Left cardiac atrium (tissue), 4 donors: ENCODE measurements around the gene SCLY. TPM values are rescaled to one million over a fixed set of nuclear protein-coding genes. Genes with fewer than 3 reads are reported as not detected.
A peak's percentile ranks its signal among the peaks of the same experiment; 100 is the strongest.
"Not testable (repeated sequence)": the region's sequence is repeated elsewhere in the genome, so short reads cannot be mapped to it uniquely, and the experiment has no call there.

Experiments
- ATAC-seq, 2 donors: fragments of 200-7000 bp; cut with Tn5 transposase; one replicate each; pipeline ENCODE4 v1.9.1; 2020; ENCODE audit warnings: mild to moderate bottlenecking in 2 of 2, moderate library complexity in 2 of 2
- DNase-seq: peaks from one replicate; pipeline ENCODE4 v3.0.0-alpha.2; 2020
- intact Hi-C, 2 donors: fragments of 100-400 bp; cut with DNase I; formaldehyde crosslinking; loops; one replicate each; pipeline versions ENCODE4 v1.14.1 to v1.15.1; 2022 to 2023
- total RNA-seq, 2 donors: library from RNA; stranded (reverse); fragmentation: NEBNext Ultra II Directional; extraction: Animal tissue kit (Norgen Biotek cat#: 25700); gene quantifications; one replicate each; pipeline ENCODE4 v1.2.1, GENCODE V29; 2021
- donor health status: DM: no; HTN: yes; CAD: no.
- donor health status: DM: no; HTN: yes; CAD: no; lungs with severe emphysema.
- donor health status: DM: yes; HTN: yes; CAD: no.
- donor health status: Dilated cardiomyopathy.

Gene SCLY
- total RNA-seq, 2 donors from 2014 or later: 9.6 to 10.9 TPM

DNA sequence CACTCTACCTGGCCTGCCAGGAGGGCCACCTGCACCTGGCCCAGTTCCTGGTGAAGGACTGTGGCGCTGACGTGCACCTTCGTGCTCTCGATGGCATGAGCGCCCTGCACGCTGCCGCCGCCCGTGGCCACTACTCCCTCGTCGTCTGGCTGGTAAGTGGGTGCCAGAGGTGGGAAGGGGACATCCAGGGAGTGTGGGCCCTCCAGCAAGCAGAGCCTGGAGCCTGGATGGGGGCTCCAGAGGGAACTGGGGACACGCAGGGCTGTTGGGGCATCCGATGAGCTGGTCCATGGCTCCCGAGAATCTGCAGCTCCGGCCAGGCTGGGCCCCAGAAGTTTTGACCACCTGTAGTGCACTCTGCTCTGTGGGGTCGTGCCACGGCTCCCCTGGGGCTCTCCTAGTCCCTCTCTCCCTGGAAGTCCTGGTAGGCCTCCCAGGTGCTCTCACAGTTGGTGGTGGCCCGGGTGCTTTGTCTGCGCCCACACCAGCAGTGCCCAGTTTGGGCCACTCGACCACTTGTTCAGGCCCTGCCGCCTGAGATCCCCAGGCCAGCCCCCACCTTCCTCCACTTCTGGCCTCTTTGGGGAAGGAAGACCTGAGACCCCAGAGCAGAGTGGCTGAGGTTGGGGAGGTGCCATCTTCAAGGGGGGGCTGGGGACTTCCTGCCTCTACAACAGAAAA is 44.0 kb downstream of the SCLY start:
- ATAC-seq (no peak), DNase-seq (no peak)
- intact Hi-C loops: no loop called here

DNA sequence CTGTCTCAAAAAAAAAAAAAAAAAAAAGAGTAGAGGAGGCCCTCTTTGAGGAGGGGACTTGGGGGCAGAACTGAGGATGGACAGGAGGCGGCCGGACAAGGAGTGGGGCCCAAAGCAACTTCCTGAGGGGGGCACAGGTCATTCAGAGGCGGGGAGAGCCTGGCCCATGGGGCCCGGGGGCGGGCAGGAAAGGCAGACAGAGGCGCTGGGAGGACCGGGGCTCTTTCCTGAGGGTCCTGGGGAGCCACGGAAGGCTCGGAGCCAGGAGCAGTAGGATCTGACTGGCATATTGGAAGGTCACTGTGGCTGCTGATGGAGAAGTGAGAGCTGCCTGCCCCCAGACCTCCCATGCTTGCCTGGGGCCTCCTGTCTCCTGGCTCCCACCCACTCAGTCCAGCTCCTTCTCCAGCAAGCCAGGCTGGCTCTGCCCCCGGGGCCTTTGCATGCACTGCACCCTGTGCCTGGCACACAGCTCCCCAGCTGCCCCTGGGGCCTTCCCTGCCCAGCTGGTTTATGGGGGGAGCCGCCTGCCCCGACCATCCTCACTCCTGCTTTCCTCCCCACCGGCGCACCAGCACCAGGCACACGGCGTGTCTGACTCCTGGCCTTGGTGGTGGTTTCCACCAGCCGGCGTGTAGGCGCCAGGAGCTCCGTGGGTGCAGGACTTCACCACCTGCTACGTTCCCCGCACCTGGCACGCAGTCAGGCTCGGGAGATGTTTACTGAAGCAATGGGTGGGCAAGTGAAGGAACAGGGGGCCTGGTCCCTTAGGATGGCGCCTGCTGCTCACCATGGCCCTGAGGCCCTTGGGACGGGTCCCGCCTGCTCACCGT is 44.9 kb downstream of the SCLY start:
- ATAC-seq: no peak
- DNase-seq: no peak
- intact Hi-C loops: no loop called here

DNA sequence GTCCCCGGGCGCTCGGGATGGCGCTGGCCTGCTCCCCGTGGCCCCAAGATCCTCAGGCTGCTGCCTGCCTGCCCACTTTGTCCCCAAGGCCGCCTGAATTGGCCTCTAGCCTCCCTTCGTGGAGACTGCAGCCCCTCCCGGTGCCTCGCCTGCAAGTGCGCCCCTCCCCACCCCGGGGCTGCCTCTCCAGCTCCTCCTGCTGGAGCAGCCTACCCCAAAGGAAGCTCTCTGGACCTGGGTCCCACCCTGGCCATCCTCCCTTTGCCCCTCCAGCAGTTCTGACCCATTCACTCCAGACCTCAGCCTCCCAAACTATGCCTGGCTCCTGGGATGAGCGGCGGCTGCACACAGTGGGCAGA is 45.5 kb downstream of the SCLY start:
- intact Hi-C loops: no loop called here
- ATAC-seq (no peak), DNase-seq (no peak)

DNA sequence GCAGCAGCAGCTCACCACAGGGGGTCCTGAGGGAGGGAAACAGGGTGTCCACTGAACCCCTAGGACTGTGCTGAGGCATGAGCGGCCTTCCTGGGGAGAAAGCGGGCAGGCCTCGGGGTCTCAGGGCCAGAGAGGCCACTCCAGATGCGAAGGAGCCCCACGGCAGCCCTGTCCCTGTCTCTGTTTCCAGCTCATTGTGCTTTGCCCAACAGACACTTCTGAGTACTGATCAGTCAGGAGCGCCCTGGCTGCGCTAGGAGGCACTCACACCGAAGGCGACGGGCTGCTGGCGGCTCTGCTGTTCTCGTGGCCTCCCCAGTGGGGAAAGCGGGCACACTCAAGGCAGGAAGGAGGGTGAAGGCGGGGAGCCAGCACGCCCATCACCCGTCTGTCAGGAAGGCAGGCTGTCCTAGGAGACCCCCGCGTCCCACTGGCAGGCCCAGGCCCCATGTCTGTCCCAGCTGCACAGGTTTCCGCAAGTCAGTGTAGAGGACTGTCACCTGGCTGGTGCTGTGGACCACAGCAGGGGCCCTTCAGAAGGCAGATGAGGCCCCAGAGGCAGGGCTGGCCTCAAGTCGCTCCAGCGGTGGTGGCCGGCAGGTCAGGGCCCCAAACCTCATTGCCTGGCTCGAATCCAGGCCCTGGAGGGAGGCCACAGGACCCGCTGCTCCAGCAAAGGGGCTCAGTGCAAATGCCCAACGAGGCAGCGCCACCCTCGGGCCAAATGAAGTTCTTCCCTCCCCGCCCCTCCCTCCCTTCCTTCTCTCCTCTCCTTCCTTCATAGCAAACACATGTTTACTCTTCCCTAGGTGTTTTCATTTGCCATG is 46.1 kb downstream of the SCLY start:
- intact Hi-C loops: no loop called here
- DNase-seq: no peak
- no peak for ATAC-seq

DNA sequence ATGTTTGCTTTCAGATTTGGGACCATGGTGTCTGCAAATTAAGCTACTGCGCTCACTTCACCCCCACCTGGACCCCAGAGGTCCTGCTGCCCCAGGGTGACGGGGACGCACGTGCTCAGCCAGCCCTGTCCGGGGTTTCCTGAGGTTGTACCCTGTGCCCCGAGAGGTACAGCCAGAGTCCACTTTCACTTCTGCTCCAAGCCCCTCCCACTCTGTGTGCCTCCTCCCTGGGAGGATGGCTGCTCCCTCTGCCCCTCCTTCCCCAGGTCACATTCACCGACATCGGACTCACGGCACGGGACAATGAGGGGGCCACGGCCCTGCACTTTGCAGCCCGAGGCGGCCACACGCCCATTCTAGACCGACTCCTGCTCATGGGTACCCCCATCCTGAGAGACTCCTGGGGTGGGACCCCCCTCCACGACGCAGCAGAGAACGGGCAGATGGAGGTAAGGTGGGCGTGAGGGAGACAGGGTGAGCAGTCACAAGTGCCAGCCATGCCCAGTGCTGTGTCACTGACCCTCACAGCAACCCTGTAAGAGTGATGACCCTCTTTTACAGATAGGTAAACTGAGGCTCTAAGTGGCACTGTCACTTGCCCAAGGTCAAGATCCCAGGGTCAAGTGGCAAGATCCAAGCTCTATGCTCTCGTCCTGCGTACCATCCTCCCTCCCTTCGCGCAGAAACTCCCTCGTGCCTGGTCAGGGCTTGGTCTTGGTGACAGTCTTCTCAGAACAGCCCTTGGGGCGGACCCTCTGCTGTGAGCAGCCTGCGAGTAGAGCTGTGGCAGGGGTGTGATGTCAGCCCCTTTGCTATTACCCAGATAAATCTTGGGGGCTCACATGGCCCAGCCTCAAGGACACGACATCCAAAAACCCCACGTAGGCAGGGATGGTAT is 47.0 kb downstream of the SCLY start:
- DNase-seq: peak; percentile 14
- peak in 1 of 2 donors; percentile 16 for ATAC-seq
- intact Hi-C loops: no loop called here

DNA sequence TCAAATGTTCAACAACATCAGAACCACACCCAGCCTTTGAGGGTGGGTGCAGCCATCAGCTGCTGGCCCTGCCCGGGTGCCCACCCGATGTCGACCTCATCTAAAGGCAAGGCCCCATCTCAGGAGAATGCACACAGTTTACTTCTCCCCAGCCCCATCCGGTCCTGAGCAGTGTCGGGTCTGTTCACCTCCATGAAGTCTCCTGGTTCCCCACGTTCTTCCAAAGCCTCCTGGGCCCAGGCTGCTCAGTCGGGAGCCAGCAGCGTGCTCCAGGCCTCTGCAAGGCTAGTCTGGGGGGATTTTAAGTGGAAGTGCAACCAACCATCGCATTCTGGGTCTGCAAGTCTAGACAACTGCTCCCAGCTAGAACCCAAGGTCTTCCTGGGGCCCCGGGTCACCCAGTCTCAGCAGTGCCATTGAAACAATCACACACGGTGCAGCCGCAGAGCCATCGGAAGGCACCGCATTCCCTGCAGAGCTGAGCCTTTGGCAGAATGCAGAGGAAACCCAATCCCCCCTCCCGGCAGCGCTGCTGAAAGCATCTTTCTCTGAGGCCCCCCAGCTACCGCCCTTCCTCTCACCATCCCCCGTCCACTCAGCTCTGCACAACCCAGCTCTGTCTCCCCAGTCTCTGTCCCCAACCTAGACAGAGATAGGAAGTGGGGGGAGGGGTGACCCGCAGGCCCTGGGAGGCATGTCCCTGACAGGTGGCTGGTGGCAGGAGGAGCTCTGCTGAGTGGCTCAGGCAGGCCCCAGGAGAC is 47.8 kb downstream of the SCLY start:
- DNase-seq: peak; percentile 18
- ATAC-seq: peak; percentile 31 to 38
- intact Hi-C loops: no loop called here

DNA sequence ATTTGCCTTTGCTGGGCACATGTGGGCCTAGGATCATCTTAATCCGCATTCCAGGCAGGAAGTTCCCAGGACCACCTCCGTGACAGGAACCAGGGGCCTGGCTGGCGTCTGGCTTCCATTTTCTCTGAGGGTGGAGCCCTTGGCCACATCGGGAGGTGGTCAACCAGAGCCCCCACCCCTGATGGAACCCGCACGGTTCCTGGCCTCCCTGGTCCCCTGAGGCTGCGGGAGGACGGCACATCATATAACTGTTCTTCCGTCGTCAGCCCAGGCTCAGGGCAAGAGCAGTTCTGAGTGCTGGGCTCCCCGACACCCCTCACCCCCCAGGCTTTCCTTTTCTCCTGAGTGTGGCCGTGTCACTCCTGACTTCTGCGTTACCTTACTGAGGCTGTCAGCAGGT is 52.8 kb downstream of the SCLY start:
- no peak for ATAC-seq
- intact Hi-C loops: no loop called here
- no peak for DNase-seq

DNA sequence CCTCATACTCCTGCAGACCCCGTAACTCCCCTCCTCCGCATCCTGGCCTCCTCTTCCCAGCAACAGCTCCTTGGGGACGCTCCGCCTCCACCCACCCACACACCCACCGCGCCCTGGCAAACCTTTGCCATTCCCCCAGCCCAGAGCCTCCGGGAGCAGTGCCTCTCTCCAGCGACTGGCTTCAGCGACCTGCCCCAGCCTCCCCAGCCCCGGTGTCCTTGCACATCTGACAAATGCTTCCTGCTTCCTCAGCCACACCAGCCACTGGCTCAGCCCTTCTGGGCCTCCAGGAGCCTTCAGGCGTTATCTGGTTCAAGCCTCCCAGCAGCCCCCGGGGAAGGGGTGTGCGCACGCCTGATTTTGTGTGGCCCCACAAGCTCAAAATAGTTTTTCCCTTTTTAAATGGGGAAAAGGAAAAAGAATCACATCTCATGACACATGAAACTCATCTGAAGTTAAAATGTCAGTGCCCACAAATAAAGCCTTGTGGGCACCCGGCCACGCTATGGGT is 53.6 kb downstream of the SCLY start:
- DNase-seq: peak; percentile 12
- intact Hi-C loops: no loop called here
- ATAC-seq: no peak

DNA sequence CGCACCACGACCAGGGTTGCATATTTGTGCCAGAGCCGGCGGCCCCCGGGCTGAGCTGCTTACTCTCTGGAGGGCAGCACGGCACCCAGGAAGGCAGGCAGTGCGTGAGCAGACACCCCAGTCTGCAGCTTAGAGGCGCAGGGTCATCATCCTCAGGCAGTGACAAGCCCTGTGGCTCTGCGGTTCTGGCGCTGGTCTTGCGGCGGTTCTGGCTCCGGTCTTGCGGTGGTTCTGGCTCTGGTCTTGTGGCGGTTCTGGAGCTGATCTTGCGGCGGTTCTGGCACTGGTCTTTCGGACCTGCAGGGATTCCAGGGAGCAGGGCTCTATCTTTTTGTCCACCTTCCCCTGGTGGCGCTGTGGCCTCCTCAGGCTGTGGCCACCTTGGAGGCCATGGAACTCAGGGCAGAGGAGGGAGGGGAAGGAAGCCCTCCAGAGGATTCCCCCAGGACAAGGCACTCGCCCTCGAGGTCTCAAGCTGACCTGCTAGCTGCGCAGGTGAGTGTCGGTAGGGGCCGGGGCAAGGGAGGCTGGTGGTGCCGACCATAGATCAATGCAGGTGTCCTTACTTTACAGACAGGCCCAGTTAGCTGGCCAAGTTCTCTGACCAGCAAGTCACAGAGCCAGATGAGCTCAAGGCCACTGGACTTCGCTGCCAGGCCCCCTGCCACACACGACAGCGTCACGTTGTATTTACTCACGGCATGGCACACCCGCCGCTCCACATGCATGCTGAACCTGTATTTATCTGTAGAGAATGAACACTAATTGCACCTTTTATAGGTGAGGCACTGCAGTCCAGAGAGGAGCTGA is 54.3 kb downstream of the SCLY start:
- intact Hi-C loops: no loop called here
- ATAC-seq (no peak), DNase-seq (no peak)

DNA sequence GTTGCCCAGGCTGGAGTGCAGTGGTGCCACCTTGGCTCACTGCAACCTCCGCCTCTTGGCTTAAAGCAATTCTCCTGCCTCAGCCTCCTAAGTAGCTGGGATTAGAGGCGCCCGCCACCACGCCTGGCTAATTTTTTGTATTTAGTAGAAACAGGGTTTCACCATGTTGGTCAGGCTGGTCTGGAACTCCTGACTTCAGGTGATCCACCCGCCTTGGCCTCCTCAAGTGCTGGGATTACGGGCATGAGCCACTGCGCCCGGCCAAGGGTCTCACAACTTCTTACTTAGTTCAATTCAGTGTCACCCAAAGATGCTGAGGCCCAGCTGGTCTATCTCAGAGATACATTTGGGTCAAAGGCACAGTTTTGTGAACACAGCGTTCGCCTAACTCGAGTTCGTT is 54.9 kb downstream of the SCLY start:
- ATAC-seq, DNase-seq, intact Hi-C loops: not testable (repeated sequence)

DNA sequence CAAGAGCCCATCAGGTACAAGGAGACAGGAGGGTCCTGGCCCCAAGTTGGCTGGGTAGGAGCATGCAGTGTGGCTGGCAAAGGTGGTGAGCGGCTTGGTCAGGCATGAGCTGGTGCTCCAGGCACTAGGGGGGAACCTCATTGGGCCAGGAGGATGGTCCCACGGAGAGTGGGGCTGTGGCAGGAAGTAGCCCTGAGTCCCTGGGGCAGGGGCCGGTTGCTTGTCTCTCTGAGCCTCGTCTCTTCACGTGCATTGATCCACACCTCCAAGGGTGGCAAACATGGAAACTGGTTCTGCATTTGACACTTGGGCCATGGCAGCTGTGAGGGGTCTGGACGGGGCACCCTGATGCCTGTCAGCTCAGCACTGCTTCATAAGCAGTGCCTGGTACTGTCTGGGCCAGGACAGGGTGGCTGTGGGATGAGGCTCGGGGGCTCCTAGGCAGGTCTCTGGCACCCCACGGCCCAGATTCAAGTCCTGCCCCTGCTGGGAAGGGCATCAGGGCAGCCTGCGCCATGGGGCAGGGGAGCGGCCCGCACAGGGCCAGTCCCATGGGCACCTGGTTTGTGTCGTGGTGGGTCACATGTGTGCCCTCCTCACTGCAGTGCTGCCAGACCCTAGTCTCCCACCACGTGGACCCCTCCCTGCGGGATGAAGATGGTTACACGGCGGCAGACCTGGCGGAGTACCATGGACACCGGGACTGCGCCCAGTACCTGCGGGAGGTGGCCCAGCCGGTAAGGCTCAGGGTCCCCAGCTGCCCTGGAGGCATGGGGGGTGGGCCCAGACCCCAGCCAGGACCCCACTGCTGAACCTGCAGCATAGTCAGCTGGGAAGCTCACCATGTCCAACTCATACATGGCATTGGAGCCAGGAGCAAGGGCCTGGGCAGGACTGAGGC is 55.7 kb downstream of the SCLY start:
- no peak for ATAC-seq
- intact Hi-C loops: no loop called here
- DNase-seq: peak; percentile 11

DNA sequence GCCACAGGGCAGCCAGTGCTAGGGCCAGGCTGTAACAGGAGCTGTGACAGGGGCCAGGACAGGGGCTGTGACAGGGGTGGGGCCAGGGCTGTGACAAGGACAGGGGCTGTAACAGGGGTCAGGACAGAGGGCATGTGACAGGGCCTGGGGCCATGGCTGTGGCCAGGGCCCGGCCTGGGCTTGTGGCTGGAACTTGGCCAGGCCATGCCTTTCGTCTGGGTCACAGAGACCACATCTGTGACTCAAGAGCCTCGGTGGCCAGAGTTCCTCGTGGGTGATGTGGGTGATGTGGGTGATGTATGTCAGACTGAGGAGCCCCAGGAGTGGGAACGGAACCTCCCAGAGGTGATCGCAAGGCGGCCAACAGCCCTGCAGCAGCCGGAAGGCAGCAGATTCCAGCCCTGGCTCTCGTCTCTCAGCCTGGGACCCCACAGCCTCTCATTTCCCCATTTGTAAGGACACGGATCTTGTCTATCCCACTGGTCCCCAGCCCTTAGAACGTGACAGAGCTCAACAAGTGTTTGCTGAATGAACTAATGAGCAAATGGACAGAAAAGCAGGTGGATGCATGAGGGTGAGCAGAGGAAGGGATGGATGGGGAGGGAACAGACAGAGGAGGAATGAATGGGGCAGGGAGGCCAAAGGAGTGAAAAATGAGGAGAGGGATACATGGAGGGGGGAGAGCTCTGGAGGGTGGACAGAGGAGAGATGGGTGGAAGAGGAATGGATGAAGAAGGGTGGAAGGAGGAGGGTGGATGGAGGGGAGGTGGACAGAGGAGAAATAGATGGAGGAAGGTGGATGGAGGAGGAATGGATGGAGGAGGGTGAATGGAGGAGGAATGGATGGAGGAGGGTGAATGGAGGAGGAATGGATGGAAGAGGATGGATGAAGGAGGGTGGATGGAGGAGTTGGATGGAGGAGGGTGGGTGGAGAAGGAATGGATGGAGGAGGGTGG is 56.7 kb downstream of the SCLY start:
- intact Hi-C loops: no loop called here
- ATAC-seq (no peak), DNase-seq (peak; percentile 14)

DNA sequence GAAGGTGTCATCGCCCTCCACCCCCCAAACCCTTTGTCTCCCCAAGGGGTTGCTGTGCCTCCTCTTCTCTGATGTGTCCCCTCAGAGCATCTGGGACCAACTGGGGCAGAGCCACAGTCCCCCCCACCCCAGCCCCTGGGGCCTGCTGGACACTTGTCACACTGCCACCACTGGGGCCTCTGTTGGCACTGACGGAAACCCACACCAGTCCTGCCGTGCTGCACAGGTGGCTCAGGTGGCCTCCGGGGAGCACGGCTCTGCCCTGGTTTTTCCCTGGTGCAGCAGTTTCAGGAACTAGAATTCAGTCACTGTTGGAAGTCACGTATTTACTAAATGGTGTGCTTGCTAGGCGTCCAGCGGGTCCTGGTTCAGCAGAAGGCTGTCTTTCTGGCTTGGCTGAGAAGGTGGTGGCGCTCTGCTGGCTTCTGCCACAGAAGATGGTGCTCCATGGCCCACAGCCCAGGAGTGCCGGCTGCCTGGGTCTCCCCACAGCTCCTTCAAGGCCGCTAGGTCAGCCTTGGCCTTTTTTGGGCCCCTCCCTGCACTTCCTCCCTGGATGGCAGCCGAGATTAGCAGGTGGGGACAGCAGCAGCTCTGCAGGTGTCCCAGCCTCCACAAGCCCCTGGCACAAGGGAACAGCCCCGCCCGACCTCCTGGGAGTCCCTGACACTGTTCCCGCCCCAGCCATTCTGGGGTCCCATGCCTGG is 59.1 kb downstream of the SCLY start:
- DNase-seq (peak; percentile 14), ATAC-seq (no peak)
- intact Hi-C loops: no loop called here

DNA sequence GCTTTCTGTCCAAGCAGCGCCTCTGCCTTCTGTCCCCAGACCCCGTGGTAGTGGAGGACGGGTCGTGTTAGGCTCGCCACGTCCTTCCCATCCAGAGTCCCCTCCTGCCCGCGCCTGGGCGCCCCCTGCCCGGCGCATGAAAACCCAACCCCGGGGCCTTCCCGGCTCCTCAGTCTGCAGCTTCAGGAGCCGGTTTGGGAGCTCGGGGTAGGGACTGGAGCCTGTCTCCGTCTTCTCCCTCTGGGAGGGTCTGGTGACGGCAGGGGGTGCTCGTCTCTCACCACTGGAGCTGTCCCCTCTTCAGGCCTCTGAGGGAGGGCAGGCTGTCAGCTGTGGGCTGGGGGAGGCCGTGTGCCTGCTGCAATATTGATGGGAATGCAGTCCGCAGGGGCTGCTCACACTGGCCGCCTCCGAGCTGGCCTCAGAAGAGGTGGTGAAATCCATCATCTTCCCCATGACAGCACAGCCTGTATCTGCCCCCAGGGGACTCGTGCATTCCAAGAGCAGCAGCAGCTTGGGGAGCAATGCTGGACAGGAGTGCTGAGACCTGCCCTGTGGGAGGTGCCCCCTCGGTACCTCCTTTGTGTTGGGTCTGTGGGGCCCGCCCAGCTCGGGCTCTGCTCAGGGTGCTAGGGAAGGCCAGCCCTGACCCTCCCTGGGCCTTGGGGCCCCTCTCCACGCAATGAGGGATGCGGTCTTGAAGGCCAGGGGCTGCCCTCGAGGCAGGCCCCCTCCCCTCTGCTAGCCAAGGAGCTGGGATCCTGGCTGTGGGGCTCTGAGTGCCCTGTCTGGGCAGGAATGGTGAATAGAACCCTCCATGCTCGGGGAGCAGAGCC is 59.9 kb downstream of the SCLY start:
- ATAC-seq (peak; percentile 45 to 78), DNase-seq (peak; percentile 30)
- intact Hi-C loops: no loop called here
